Mesenchymal stem cell (in vitro differentiated cells and primary cell): ENCODE data around the gene AK5.
A peak's percentile ranks its signal among the peaks of the same experiment; 100 is the strongest.

Experiments
- DNase-seq: peaks from one replicate; pipeline ENCODE4 v3.0.0-alpha.2; 2013
- H2AFZ ChIP-seq: one replicate; pipeline ENCODE4 v1.6.1; 2013; ENCODE audit warnings: low read depth, mild to moderate bottlenecking, control low read depth, inconsistent platforms, low read length, moderate library complexity
- H2AK5ac ChIP-seq: 2 replicates; pipeline ENCODE4 v1.6.1; 2013; ENCODE audit warnings: low read length, moderate library complexity, mild to moderate bottlenecking, inconsistent platforms; ENCODE audit not compliant: severe bottlenecking
- H2BK120ac ChIP-seq: one replicate; pipeline ENCODE4 v1.6.1; 2013; ENCODE audit warnings: low read depth, mild to moderate bottlenecking, inconsistent platforms, low read length, moderate library complexity
- H2BK12ac ChIP-seq, 2 experiments: one replicate each; pipeline ENCODE4 v1.6.1; 2013; ENCODE audit warnings: inconsistent platforms in 2 of 2, low read length in 2 of 2, mild to moderate bottlenecking in 2 of 2, moderate library complexity in 2 of 2, control low read depth in 1 of 2
- H2BK15ac ChIP-seq: one replicate; pipeline ENCODE4 v1.6.1; 2013; ENCODE audit warnings: mild to moderate bottlenecking, low read depth, inconsistent platforms; ENCODE audit not compliant: poor library complexity, severe bottlenecking
- H2BK5ac ChIP-seq: 2 replicates; pipeline ENCODE4 v1.6.1; 2013; ENCODE audit warnings: low read depth, mild to moderate bottlenecking, low read length, control low read depth, inconsistent platforms; ENCODE audit not compliant: poor library complexity, severe bottlenecking
- H3K14ac ChIP-seq, 2 experiments: one replicate each; pipeline ENCODE4 v1.6.1; 2013; ENCODE audit warnings: inconsistent platforms in 2 of 2, low read length in 2 of 2, control low read depth in 1 of 2, mild to moderate bottlenecking in 1 of 2, moderate library complexity in 1 of 2
- H3K18ac ChIP-seq, 2 experiments: one replicate each; pipeline ENCODE4 v1.6.1; 2013; ENCODE audit warnings: inconsistent platforms in 2 of 2, low read length in 2 of 2, control low read depth in 1 of 2, low read depth in 1 of 2, mild to moderate bottlenecking in 1 of 2
- H3K23ac ChIP-seq, 2 experiments: one replicate each; pipeline ENCODE4 v1.6.1; 2013; ENCODE audit warnings: inconsistent platforms in 2 of 2, low read length in 2 of 2, mild to moderate bottlenecking in 2 of 2, moderate library complexity in 2 of 2, control low read depth in 1 of 2
- H3K27ac ChIP-seq: 2 replicates; pipeline ENCODE4 v1.5.1; 2013; ENCODE audit warnings: mild to moderate bottlenecking, moderate library complexity, low read length, control low read depth, inconsistent platforms; ENCODE audit not compliant: poor library complexity, severe bottlenecking
- H3K27me3 ChIP-seq, 2 experiments: 2 replicates each; pipeline versions ENCODE4 v1.6.1 to v1.7.0; 2013; ENCODE audit warnings: low read length in 2 of 2, mild to moderate bottlenecking in 2 of 2, moderate library complexity in 2 of 2, control low read depth in 1 of 2, inconsistent platforms in 1 of 2; ENCODE audit not compliant: control insufficient read depth in 1 of 2, insufficient read depth in 1 of 2
- H3K36me3 ChIP-seq, 2 experiments: 2 replicates each; pipeline versions ENCODE4 v1.6.1 to v1.7.0; 2013; ENCODE audit warnings: low read length in 2 of 2, control low read depth in 1 of 2, inconsistent platforms in 1 of 2, low read depth in 1 of 2, mild to moderate bottlenecking in 1 of 2; ENCODE audit not compliant: insufficient read depth in 2 of 2, control insufficient read depth in 1 of 2
- H3K4ac ChIP-seq, 2 experiments: one replicate each; pipeline ENCODE4 v1.6.1; 2013; ENCODE audit warnings: inconsistent platforms in 2 of 2, low read length in 2 of 2, mild to moderate bottlenecking in 2 of 2, moderate library complexity in 2 of 2, control low read depth in 1 of 2, low read depth in 1 of 2
- H3K4me1 ChIP-seq: 2 replicates; pipeline ENCODE4 v1.6.1; 2013; ENCODE audit warnings: low read depth, low read length, control low read depth; ENCODE audit not compliant: control insufficient read depth, insufficient read depth
- H3K4me2 ChIP-seq: 2 replicates; pipeline ENCODE4 v1.6.1; 2013; ENCODE audit warnings: low read length, mild to moderate bottlenecking, inconsistent platforms; ENCODE audit not compliant: poor library complexity, severe bottlenecking
- H3K4me3 ChIP-seq, 2 experiments: 2 replicates each; pipeline versions ENCODE4 v1.5.1 to v1.7.0; 2013; ENCODE audit warnings: low read length in 2 of 2, mild to moderate bottlenecking in 2 of 2, control low read depth in 1 of 2, low read depth in 1 of 2; ENCODE audit not compliant: insufficient read depth in 1 of 2
- H3K79me1 ChIP-seq: replicated peaks from 2 replicates; pipeline ENCODE4 v1.6.1; 2013; ENCODE audit warnings: mild to moderate bottlenecking, control low read depth, low read length, inconsistent platforms; ENCODE audit not compliant: poor library complexity, severe bottlenecking
- H3K9ac ChIP-seq: 2 replicates; pipeline ENCODE4 v1.7.0; 2013; ENCODE audit warnings: mild to moderate bottlenecking, low read length, moderate library complexity
- H3K9me3 ChIP-seq: 2 replicates; pipeline ENCODE4 v1.7.0; 2013; ENCODE audit warnings: mild to moderate bottlenecking, low read length; ENCODE audit not compliant: control insufficient read depth
- H4K8ac ChIP-seq: one replicate; pipeline ENCODE4 v1.6.1; 2013; ENCODE audit warnings: inconsistent platforms, mild to moderate bottlenecking, low read length, moderate library complexity
- H4K91ac ChIP-seq: one replicate; pipeline ENCODE4 v1.6.1; 2013; ENCODE audit warnings: mild to moderate bottlenecking, low read length, inconsistent platforms
- WGBS: methylation state at CpG from one replicate; pipeline ENCODE4 v1.1.7; 2013; ENCODE audit warnings: mixed read lengths; 5-methylcytosine and 5-hydroxymethylcytosine counted together

AK5 gene

GRCh38 chr1:77283701-77284425 is 2.0 kb downstream of the AK5 start:
- H3K36me3 ChIP-seq = peaks cover 0 to 3% of the 10 kb centered on the region in 2 experiments
- H2BK12ac ChIP-seq = no peak overlapping the region
- H3K27me3 ChIP-seq = no peaks in the 10 kb centered on the region
- H3K4me1 ChIP-seq = peaks cover 4% of the 10 kb centered on the region
- no peak overlapping the region for H2AFZ ChIP-seq
- H2AK5ac ChIP-seq = no peak overlapping the region
- H2BK15ac ChIP-seq = no peak overlapping the region
- no peak overlapping the region for H3K23ac ChIP-seq
- peak overlapping the region; percentile 90 for H3K4me2 ChIP-seq
- no peak overlapping the region for H2BK5ac ChIP-seq
- peak overlapping the region in 1 of 2 experiments; percentile 94 for H3K4me3 ChIP-seq
- DNase-seq = peak; percentile 17
- WGBS = 69% methylated on average over 2 of the region's 6 CpGs
- H4K91ac ChIP-seq = no peak overlapping the region
- no peaks in the 10 kb centered on the region for H3K9me3 ChIP-seq
- H4K8ac ChIP-seq = no peak overlapping the region
- H3K14ac ChIP-seq = no peak overlapping the region
- no peak overlapping the region for H3K4ac ChIP-seq
- H3K27ac ChIP-seq = no peak overlapping the region
- H3K18ac ChIP-seq = no peak overlapping the region
- H3K9ac ChIP-seq = peak overlapping the region; percentile 83
- H3K79me1 ChIP-seq = peaks cover 5% of the 10 kb centered on the region
- H2BK120ac ChIP-seq = no peak overlapping the region

- H3K4me2 ChIP-seq = no peak overlapping the region
- no peak overlapping the region for H3K4ac ChIP-seq
- WGBS = 96% methylated on average over 5 of the region's 5 CpGs
- no peak overlapping the region for H4K8ac ChIP-seq
- H3K4me3 ChIP-seq = no peak overlapping the region
- peaks cover 17% of the 10 kb centered on the region for H3K79me1 ChIP-seq
- no peaks in the 10 kb centered on the region for H3K27me3 ChIP-seq
- H4K91ac ChIP-seq = no peak overlapping the region
- no peak overlapping the region for H2AK5ac ChIP-seq
- peaks cover 0 to 9% of the 10 kb centered on the region in 2 experiments for H3K36me3 ChIP-seq
- no peak overlapping the region for H3K27ac ChIP-seq
- H3K9ac ChIP-seq = no peak overlapping the region
- peaks cover under 1% of the 10 kb centered on the region for H3K4me1 ChIP-seq
- no peak overlapping the region for H3K23ac ChIP-seq
- no peak overlapping the region for H2BK15ac ChIP-seq
- no peak overlapping the region for H2BK12ac ChIP-seq
- no peaks in the 10 kb centered on the region for H3K9me3 ChIP-seq
- DNase-seq = no peak
- no peak overlapping the region for H2BK120ac ChIP-seq
- no peak overlapping the region for H2BK5ac ChIP-seq
- H2AFZ ChIP-seq = no peak overlapping the region
- H3K18ac ChIP-seq = peak overlapping the region in 1 of 2 experiments; percentile 24
- no peak overlapping the region for H3K14ac ChIP-seq
Measured at GRCh38 chr1:77287535-77287934, 5.7 kb downstream of the AK5 start.

GRCh38 chr1:77288275-77288674 is 6.5 kb downstream of the AK5 start:
- Histone ChIP-seq H3K23ac (no peak overlapping the region), H4K91ac (no peak overlapping the region), H3K79me1 (peaks cover 17% of the 10 kb centered on the region), H2BK15ac (no peak overlapping the region), H3K18ac (no peak overlapping the region), H2BK12ac (no peak overlapping the region), H3K27ac (no peak overlapping the region), H2AK5ac (no peak overlapping the region), H3K4ac (no peak overlapping the region), H3K9ac (no peak overlapping the region), H2AFZ (no peak overlapping the region), H3K14ac (no peak overlapping the region), H3K9me3 (no peaks in the 10 kb centered on the region), H2BK5ac (no peak overlapping the region), H3K27me3 (no peaks in the 10 kb centered on the region), H3K4me1 (no peaks in the 10 kb centered on the region), H4K8ac (no peak overlapping the region), H3K4me3 (no peak overlapping the region), H3K36me3 (peaks cover 0 to 9% of the 10 kb centered on the region in 2 experiments), H3K4me2 (no peak overlapping the region), H2BK120ac (no peak overlapping the region)
- DNase-seq = peak; percentile 64
- WGBS = no CpG with 5 or more reads among the region's 1 CpG

- no peak overlapping the region for H4K8ac ChIP-seq
- no peak overlapping the region for H2BK15ac ChIP-seq
- no peaks in the 10 kb centered on the region for H3K27me3 ChIP-seq
- peaks cover 0 to 13% of the 10 kb centered on the region in 2 experiments for H3K36me3 ChIP-seq
- H3K9me3 ChIP-seq = no peaks in the 10 kb centered on the region
- no peak overlapping the region for H2BK12ac ChIP-seq
- no peak overlapping the region for H3K4me2 ChIP-seq
- H2BK120ac ChIP-seq = no peak overlapping the region
- no peak overlapping the region for H3K14ac ChIP-seq
- H3K23ac ChIP-seq = no peak overlapping the region
- H3K18ac ChIP-seq = no peak overlapping the region
- peak; percentile 43 for DNase-seq
- H3K4me1 ChIP-seq = no peaks in the 10 kb centered on the region
- no peak overlapping the region for H3K4ac ChIP-seq
- H2AFZ ChIP-seq = no peak overlapping the region
- no peak overlapping the region for H3K9ac ChIP-seq
- H2AK5ac ChIP-seq = peak overlapping the region; percentile 45
- no peak overlapping the region for H2BK5ac ChIP-seq
- no peak overlapping the region for H4K91ac ChIP-seq
- no peak overlapping the region for H3K4me3 ChIP-seq
- peaks cover 17% of the 10 kb centered on the region for H3K79me1 ChIP-seq
- H3K27ac ChIP-seq = no peak overlapping the region
Measured at GRCh38 chr1:77290576-77290975, 8.8 kb downstream of the AK5 start.
